Bronchial epithelial cell (primary cell): ENCODE results near the gene KIF3A. TPM values are rescaled to one million over a fixed set of nuclear protein-coding genes. Genes with fewer than 3 reads are reported as not detected.
A peak's percentile ranks its signal among the peaks of the same experiment; 100 is the strongest.

Source experiments
- DNase-seq: peaks from one replicate; pipeline ENCODE4 v3.0.0-alpha.2; 2010; ENCODE audit warnings: low read depth
- FAIRE-seq: peaks from 2 replicates; lab custom pipeline; 2011; peaks lifted over from hg19 to GRCh38; lab: Jason Lieb, UNC
- H3K27me3 ChIP-seq: 2 replicates; pipeline ENCODE4 v1.5.1; 2011; ENCODE audit warnings: low read length; ENCODE audit not compliant: control insufficient read depth, insufficient read depth
- H3K36me3 ChIP-seq: 2 replicates; pipeline ENCODE4 v1.5.1; 2011; ENCODE audit warnings: low read length; ENCODE audit not compliant: control insufficient read depth, insufficient read depth
- H3K4me3 ChIP-seq: 2 replicates; pipeline ENCODE4 v1.5.1; 2011; ENCODE audit warnings: mild to moderate bottlenecking, low read depth, low read length, control low read depth
- CTCF ChIP-seq: IDR thresholded peaks from 2 replicates; pipeline ENCODE4 v1.5.1; 2011; ENCODE audit warnings: mild to moderate bottlenecking, moderate library complexity, low read length, control low read depth, inconsistent platforms; ENCODE audit not compliant: insufficient read depth, severe bottlenecking
- total RNA-seq: library from RNA; depleted of rRNA; stranded (reverse); fragments of >200 nt; gene quantifications from 2 replicates; pipeline ENCODE4 v1.2.1, GENCODE V29; 2014

KIF3A gene
- total RNA-seq, 1 donor from 2014 or later: 6.8 TPM

GRCh38 chr5:132765311-132766019, 28.1 kb upstream of the KIF3A start:
- DNase-seq (no peak), FAIRE-seq (no peak)
- Histone ChIP-seq H3K36me3 (peaks cover 17% of the 10 kb centered on the region), H3K4me3 (no peak overlapping the region), H3K27me3 (no peaks in the 10 kb centered on the region)
- no peak for TF ChIP-seq CTCF

DNA sequence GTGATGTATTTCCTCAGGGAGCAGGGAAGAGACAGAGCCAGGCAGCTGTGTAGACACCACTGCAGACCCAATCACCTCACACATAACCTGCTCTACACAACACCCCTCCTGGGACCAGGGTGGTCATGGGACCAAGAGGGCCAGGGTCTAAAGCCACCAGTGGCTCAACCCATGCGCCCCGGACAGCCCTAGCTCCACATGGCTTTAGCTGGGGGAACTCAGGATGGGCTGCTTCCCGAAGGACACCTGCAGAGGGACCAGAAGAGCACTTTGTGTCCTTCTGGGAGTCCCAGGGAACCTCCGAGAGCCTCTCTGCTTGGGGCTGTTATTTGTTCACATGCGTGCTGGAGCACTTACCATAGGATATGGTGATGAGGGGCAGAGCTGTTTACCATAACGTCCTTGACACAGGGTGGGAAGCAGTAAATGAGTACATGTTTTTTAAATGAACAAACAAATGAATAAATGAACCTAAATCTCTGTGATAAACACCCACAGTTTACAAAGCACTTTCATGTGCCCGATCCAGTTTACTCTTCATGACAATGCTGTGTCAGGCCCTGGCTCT, 27.4 kb upstream of the KIF3A start:
- no peak for FAIRE-seq
- peaks cover 20% of the 10 kb centered on the region for H3K36me3 ChIP-seq
- no peaks in the 10 kb centered on the region for H3K27me3 ChIP-seq
- DNase-seq: no peak
- no peak for TF ChIP-seq CTCF
- no peak overlapping the region for H3K4me3 ChIP-seq

GRCh38 chr5:132764051-132764450, 26.7 kb upstream of the KIF3A start:
- Histone ChIP-seq H3K4me3 (no peak overlapping the region), H3K27me3 (no peaks in the 10 kb centered on the region), H3K36me3 (peaks cover 21% of the 10 kb centered on the region)
- DNase-seq: no peak
- no peak for FAIRE-seq
- no peak for TF ChIP-seq CTCF

- TF ChIP-seq CTCF: no peak
Observed at GRCh38 chr5:132763181-132764036, 26.1 kb upstream of the KIF3A start.

GRCh38 chr5:132762246-132763000, 25.1 kb upstream of the KIF3A start:
- TF ChIP-seq CTCF: no peak
- no peak overlapping the region for H3K4me3 ChIP-seq
- H3K27me3 ChIP-seq: no peaks in the 10 kb centered on the region
- no peak for FAIRE-seq
- peaks cover 28% of the 10 kb centered on the region for H3K36me3 ChIP-seq
- DNase-seq: no peak

More at GRCh38 chr5:132763181-132764036, 26.1 kb upstream of the KIF3A start:
- peaks cover 24% of the 10 kb centered on the region for H3K36me3 ChIP-seq
- no peak overlapping the region for H3K4me3 ChIP-seq
- FAIRE-seq (peak; percentile 43), DNase-seq (no peak)
- H3K27me3 ChIP-seq: no peaks in the 10 kb centered on the region
